ENCODE data around the gene P4HA2. TPM values are rescaled to one million over a fixed set of nuclear protein-coding genes. Genes with fewer than 3 reads are reported as not detected.

The P4HA2 gene
- total RNA-seq, 3 donors from 2014 or later: 21.8 to 34.8 (median 26.2) TPM

GRCh38 chr5:132143148-132143547 lies 84.5 kb downstream of the P4HA2 start:
- no peak for TF ChIP-seq CTCF (IDR thresholded peaks at IDR 0.05)
- no peak for TF ChIP-seq POLR2A (IDR thresholded peaks at IDR 0.05)
- no peak for TF ChIP-seq POLR2AphosphoS5 (IDR thresholded peaks at IDR 0.05)
- H3K4me1 ChIP-seq: no peaks in the 10 kb centered on the region
- no peak for DNase-seq (ENCODE audit: low spot score in 2 of 2)
- peaks cover 19 to 42% of the 10 kb centered on the region in 2 donors for H3K9me3 ChIP-seq
- no peaks in the 10 kb centered on the region for H3K27me3 ChIP-seq
- H3K4me3 ChIP-seq: no peak overlapping the region
- H3K27ac ChIP-seq: no peak overlapping the region
- intact Hi-C loops (cut with DNase I; ENCODE audit: low total_unique reads): no loop called here
- no peaks in the 10 kb centered on the region for H3K36me3 ChIP-seq

GRCh38 chr5:132142459-132142858 lies 85.2 kb downstream of the P4HA2 start:
- no peaks in the 10 kb centered on the region for H3K36me3 ChIP-seq
- no peak for DNase-seq (ENCODE audit: low spot score in 2 of 2)
- H3K4me3 ChIP-seq: no peak overlapping the region
- TF ChIP-seq POLR2A (IDR thresholded peaks at IDR 0.05) (no peak), CTCF (IDR thresholded peaks at IDR 0.05) (no peak), POLR2AphosphoS5 (IDR thresholded peaks at IDR 0.05) (no peak)
- H3K27me3 ChIP-seq: no peaks in the 10 kb centered on the region
- no peak overlapping the region for H3K27ac ChIP-seq
- intact Hi-C loops (cut with DNase I; ENCODE audit: low total_unique reads): no loop called here
- peaks cover 19 to 42% of the 10 kb centered on the region in 2 donors for H3K9me3 ChIP-seq
- no peaks in the 10 kb centered on the region for H3K4me1 ChIP-seq

Other genes starting within 250 kb of the P4HA2 start
- gene ACSL6, start 216.2 kb downstream of the P4HA2 start, total RNA-seq: 1 to 10 TPM in 1 of 3 donors, under 1 TPM in 2; 0.32 to 1.8 (median 0.33) TPM
- gene IL3, start 167.2 kb downstream of the P4HA2 start, total RNA-seq: not detected
- gene CSF2, start 154.1 kb downstream of the P4HA2 start, total RNA-seq: not detected
- gene PDLIM4, start 29.8 kb upstream of the P4HA2 start, total RNA-seq: 100 to 1,000 TPM in 1 of 3 donors, 10 to 100 TPM in 1, 1 to 10 TPM in 1; 9.0 to 102 (median 71.4) TPM
- 1 to 10 TPM; 1.3 to 4.5 (median 2.3) TPM for gene SLC22A4, start 66.5 kb upstream of the P4HA2 start, total RNA-seq
- gene SLC22A5, start 141.9 kb upstream of the P4HA2 start, total RNA-seq: 10 to 100 TPM in 2 of 3 donors, 1 to 10 TPM in 1; 6.6 to 31.5 (median 23.3) TPM